ENCODE results near the gene RAB14.

The RAB14 gene

GRCh38 chr9:121189660-121190059 is 12.0 kb downstream of the RAB14 start (continued):
- no peak for TF ChIP-seq PBX3 (CRISPR knock-in tag; IDR thresholded peaks at IDR 0.05)
- TF ChIP-seq, protein P1, sequence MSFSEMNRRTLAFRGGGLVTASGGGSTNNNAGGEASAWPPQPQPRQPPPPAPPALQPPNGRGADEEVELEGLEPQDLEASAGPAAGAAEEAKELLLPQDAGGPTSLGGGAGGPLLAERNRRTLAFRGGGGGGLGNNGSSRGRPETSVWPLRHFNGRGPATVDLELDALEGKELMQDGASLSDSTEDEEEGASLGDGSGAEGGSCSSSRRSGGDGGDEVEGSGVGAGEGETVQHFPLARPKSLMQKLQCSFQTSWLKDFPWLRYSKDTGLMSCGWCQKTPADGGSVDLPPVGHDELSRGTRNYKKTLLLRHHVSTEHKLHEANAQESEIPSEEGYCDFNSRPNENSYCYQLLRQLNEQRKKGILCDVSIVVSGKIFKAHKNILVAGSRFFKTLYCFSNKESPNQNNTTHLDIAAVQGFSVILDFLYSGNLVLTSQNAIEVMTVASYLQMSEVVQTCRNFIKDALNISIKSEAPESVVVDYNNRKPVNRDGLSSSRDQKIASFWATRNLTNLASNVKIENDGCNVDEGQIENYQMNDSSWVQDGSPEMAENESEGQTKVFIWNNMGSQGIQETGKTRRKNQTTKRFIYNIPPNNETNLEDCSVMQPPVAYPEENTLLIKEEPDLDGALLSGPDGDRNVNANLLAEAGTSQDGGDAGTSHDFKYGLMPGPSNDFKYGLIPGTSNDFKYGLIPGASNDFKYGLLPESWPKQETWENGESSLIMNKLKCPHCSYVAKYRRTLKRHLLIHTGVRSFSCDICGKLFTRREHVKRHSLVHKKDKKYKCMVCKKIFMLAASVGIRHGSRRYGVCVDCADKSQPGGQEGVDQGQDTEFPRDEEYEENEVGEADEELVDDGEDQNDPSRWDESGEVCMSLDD (tag by site-specific recombination; IDR thresholded peaks at IDR 0.05): no peak
- TF ChIP-seq ZBTB1 (tag by site-specific recombination; IDR thresholded peaks at IDR 0.05): no peak
- TF ChIP-seq ZNF2 (tag by site-specific recombination; IDR thresholded peaks at IDR 0.05): no peak
- TF ChIP-seq ZNF175 (tag by site-specific recombination; IDR thresholded peaks at IDR 0.05): no peak
- TF ChIP-seq, protein P2, sequence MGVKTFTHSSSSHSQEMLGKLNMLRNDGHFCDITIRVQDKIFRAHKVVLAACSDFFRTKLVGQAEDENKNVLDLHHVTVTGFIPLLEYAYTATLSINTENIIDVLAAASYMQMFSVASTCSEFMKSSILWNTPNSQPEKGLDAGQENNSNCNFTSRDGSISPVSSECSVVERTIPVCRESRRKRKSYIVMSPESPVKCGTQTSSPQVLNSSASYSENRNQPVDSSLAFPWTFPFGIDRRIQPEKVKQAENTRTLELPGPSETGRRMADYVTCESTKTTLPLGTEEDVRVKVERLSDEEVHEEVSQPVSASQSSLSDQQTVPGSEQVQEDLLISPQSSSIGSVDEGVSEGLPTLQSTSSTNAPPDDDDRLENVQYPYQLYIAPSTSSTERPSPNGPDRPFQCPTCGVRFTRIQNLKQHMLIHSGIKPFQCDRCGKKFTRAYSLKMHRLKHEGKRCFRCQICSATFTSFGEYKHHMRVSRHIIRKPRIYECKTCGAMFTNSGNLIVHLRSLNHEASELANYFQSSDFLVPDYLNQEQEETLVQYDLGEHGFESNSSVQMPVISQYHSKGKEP (tag by site-specific recombination; IDR thresholded peaks at IDR 0.05): no peak
- TF ChIP-seq GLI4 (tag by site-specific recombination; IDR thresholded peaks at IDR 0.05): no peak
- no peak for TF ChIP-seq ZNF121 (tag by site-specific recombination; IDR thresholded peaks at IDR 0.05)
- TF ChIP-seq HIC1 (tag by site-specific recombination; IDR thresholded peaks at IDR 0.05): no peak
- no peak for TF ChIP-seq IKZF3 (tag by site-specific recombination; IDR thresholded peaks at IDR 0.05)
- no peak for TF ChIP-seq ZNF514 (tag by site-specific recombination; IDR thresholded peaks at IDR 0.05)
- no peak for TF ChIP-seq ZNF335 (tag by site-specific recombination; conservative IDR thresholded peaks at IDR 0.05)

GRCh38 chr9:121189006-121189405 is 12.7 kb downstream of the RAB14 start:
- Histone ChIP-seq H3K36me3 (ENCODE audit: control insufficient read depth in 2 of 2, insufficient read depth in 1 of 2, low read length in 2 of 2) (peaks cover 0 to 16% of the 10 kb centered on the region in 2 experiments; a peak in 1 of 3 replicates), H3K27ac (ENCODE audit: extremely low read depth, low read depth, low read length) (no peak overlapping the region), H3K4me3 (ENCODE audit: low read depth, low read length) (no peak overlapping the region), H3K9me3 (ENCODE audit: control insufficient read depth, insufficient read depth, low read depth, low read length) (no peaks in the 10 kb centered on the region), H3K4me1 (ENCODE audit: control insufficient read depth, insufficient read depth, low read length) (peaks cover 7% of the 10 kb centered on the region)
- CTCF ChIA-PET: interaction anchor here (0.6 to 1.3 kb wide), 7 partner anchors 9 to 434 kb away, joined by 3 to 5 read pairs (median 4); partner anchors contain the start of gene RAB14
- POLR2A ChIA-PET: interaction anchor here (1.3 kb wide), 1 partner anchor 13 kb away, joined by 4 read pairs; the partner anchor contains the start of gene RAB14
- TF ChIP-seq ZNF529 (tag by site-specific recombination; IDR thresholded peaks at IDR 0.05; ENCODE audit: insufficient replicate concordance): no peak
- TF ChIP-seq, protein P3, sequence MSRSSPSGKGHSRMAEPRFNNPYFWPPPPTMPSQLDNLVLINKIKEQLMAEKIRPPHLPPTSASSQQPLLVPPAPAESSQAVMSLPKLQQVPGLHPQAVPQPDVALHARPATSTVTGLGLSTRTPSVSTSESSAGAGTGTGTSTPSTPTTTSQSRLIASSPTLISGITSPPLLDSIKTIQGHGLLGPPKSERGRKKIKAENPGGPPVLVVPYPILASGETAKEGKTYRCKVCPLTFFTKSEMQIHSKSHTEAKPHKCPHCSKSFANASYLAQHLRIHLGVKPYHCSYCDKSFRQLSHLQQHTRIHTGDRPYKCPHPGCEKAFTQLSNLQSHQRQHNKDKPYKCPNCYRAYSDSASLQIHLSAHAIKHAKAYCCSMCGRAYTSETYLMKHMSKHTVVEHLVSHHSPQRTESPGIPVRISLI (tag by site-specific recombination; IDR thresholded peaks at IDR 0.05): no peak
- TF ChIP-seq, protein P4, sequence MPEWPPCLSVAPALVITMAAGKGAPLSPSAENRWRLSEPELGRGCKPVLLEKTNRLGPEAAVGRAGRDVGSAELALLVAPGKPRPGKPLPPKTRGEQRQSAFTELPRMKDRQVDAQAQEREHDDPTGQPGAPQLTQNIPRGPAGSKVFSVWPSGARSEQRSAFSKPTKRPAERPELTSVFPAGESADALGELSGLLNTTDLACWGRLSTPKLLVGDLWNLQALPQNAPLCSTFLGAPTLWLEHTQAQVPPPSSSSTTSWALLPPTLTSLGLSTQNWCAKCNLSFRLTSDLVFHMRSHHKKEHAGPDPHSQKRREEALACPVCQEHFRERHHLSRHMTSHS (tag by site-specific recombination; IDR thresholded peaks at IDR 0.05): no peak
- no peak for TF ChIP-seq ZBTB26 (tag by site-specific recombination; optimal IDR thresholded peaks at IDR 0.05)
- TF ChIP-seq ZNF830 (tag by site-specific recombination; IDR thresholded peaks at IDR 0.05; ENCODE audit: low read depth): no peak
- TF ChIP-seq HOXD13 (CRISPR knock-in tag; IDR thresholded peaks at IDR 0.05; ENCODE audit: borderline replicate concordance): no peak
- TF ChIP-seq KLF10 (tag by site-specific recombination; IDR thresholded peaks at IDR 0.05): no peak
- 0 out of 2 replicates have a peak, but pooled peaks have one; percentile 4 for TF ChIP-seq ZBTB17 (tag by site-specific recombination; IDR thresholded peaks at IDR 0.05)
- TF ChIP-seq GLIS1 (tag by site-specific recombination; IDR thresholded peaks at IDR 0.05): no peak
- peak; percentile 91 for TF ChIP-seq ZNF10 (tag by site-specific recombination; IDR thresholded peaks at IDR 0.05)
- TF ChIP-seq OVOL3 (tag by site-specific recombination; IDR thresholded peaks at IDR 0.05): no peak
- TF ChIP-seq ZNF558 (tag by site-specific recombination; IDR thresholded peaks at IDR 0.05): no peak
- TF ChIP-seq YY1 (tag by site-specific recombination; IDR thresholded peaks at IDR 0.05): no peak
- peak; percentile 36; the same call in 1 of the 2 replicates for TF ChIP-seq ZBTB20 (tag by site-specific recombination; IDR thresholded peaks at IDR 0.05)

All from HEK293 (cell line).